Measurements from ENCODE around the gene EBLN1. TPM values are rescaled to one million over a fixed set of nuclear protein-coding genes. Genes with fewer than 3 reads are reported as not detected.

Gene EBLN1
- total and polyA plus RNA-seq, 2 of the 13 experiments (the other 11 are each of a cell fraction or from before 2014, with no cell fraction given), result not detected

DNA sequence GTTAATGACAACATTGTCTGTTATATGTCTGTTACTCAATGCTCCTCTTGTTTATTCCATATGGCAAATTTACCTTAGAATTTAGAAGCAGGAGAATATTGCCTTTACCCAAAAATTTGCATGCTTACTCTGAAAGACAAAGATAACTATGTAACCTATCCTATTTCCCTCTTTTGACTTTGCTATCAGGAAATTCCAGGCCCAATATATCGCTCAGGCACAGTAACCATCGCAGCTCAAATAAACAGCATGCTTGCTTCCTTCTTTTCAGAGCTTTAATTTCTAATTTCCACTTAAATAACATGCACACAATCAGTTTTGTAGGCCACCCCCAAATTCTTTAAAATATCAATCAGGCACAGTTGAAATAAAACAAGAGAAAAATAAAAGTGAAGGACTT is 57.8 kb downstream of the EBLN1 start:
- POLR2A ChIA-PET, result no interaction called here
- H3K27ac ChIP-seq (ENCODE audit: extremely low read length, insufficient read depth, low read length), result no peak overlapping the region
- intact Hi-C loops (cut with micrococcal nuclease; ENCODE audit: unreplicated experiment) (no loop called here), in situ Hi-C loops (cut with HindIII; ENCODE audit: extremely low pct_ligation_motif_present, low pct_unique_long_range_greater_than_20kb) (no loop called here)
- no TSS peak for BruUV-seq (replicated peaks)
- FAIRE-seq (no peak), ATAC-seq (no peak), DNase-seq (ENCODE audit: low spot score) (no peak)
- no peak overlapping the region for H3K9ac ChIP-seq (ENCODE audit: insufficient read depth, low read depth, low read length)
- no peaks in the 10 kb centered on the region for H3K4me1 ChIP-seq (ENCODE audit: insufficient read depth, low read length)
- 0% methylated on average over 2 of the region's 2 CpGs for WGBS (ENCODE audit: low lambda C conversion rate)
- no peaks in the 10 kb centered on the region for H3K36me3 ChIP-seq (replicated peaks in 1 of 2; ENCODE audit: control insufficient read depth in 1 of 2, insufficient read depth in 2 of 2, low read length in 2 of 2)
- H2AFZ ChIP-seq (ENCODE audit: low read length), result no peak overlapping the region
- H3K9me3 ChIP-seq (ENCODE audit: low read length), result no peaks in the 10 kb centered on the region
- H3K27me3 ChIP-seq (ENCODE audit: control insufficient read depth in 1 of 2, insufficient read depth in 2 of 2, low read length in 2 of 2), result no peaks in the 10 kb centered on the region
- H3K79me2 ChIP-seq (ENCODE audit: insufficient read depth, low read length), result no peaks in the 10 kb centered on the region
- H3K4me3 ChIP-seq (replicated peaks in 1 of 3; ENCODE audit: insufficient read depth in 1 of 3, low read depth in 2 of 3, low read length in 3 of 3), result no peak overlapping the region
- CTCF ChIA-PET (ENCODE audit: low intra/inter-chr PET ratio, low total read pairs), result no interaction called here
- no peaks in the 10 kb centered on the region for H4K20me1 ChIP-seq (ENCODE audit: insufficient read depth, low read length)
- H3K4me2 ChIP-seq (ENCODE audit: low read depth, low read length), result no peak overlapping the region
- no peak for TF ChIP-seq HES4 (CRISPR knock-in tag; IDR thresholded peaks at IDR 0.05; ENCODE audit: borderline replicate concordance)
- TF ChIP-seq, protein P1, sequence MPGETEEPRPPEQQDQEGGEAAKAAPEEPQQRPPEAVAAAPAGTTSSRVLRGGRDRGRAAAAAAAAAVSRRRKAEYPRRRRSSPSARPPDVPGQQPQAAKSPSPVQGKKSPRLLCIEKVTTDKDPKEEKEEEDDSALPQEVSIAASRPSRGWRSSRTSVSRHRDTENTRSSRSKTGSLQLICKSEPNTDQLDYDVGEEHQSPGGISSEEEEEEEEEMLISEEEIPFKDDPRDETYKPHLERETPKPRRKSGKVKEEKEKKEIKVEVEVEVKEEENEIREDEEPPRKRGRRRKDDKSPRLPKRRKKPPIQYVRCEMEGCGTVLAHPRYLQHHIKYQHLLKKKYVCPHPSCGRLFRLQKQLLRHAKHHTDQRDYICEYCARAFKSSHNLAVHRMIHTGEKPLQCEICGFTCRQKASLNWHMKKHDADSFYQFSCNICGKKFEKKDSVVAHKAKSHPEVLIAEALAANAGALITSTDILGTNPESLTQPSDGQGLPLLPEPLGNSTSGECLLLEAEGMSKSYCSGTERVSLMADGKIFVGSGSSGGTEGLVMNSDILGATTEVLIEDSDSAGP (CRISPR knock-in tag; IDR thresholded peaks at IDR 0.05; ENCODE audit: borderline replicate concordance), result no peak
- no peak for TF ChIP-seq ZBTB20 (CRISPR knock-in tag; IDR thresholded peaks at IDR 0.05; ENCODE audit: borderline replicate concordance, low read depth)
- TF ChIP-seq ISX (CRISPR knock-in tag; conservative IDR thresholded peaks at IDR 0.05), result no peak
- TF ChIP-seq ZNF678 (CRISPR knock-in tag; IDR thresholded peaks at IDR 0.05), result no peak
- no peak for TF ChIP-seq ZSCAN22 (CRISPR knock-in tag; IDR thresholded peaks at IDR 0.05)
- TF ChIP-seq, protein P2, sequence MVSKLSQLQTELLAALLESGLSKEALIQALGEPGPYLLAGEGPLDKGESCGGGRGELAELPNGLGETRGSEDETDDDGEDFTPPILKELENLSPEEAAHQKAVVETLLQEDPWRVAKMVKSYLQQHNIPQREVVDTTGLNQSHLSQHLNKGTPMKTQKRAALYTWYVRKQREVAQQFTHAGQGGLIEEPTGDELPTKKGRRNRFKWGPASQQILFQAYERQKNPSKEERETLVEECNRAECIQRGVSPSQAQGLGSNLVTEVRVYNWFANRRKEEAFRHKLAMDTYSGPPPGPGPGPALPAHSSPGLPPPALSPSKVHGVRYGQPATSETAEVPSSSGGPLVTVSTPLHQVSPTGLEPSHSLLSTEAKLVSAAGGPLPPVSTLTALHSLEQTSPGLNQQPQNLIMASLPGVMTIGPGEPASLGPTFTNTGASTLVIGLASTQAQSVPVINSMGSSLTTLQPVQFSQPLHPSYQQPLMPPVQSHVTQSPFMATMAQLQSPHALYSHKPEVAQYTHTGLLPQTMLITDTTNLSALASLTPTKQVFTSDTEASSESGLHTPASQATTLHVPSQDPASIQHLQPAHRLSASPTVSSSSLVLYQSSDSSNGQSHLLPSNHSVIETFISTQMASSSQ (IDR thresholded peaks at IDR 0.05; ENCODE audit: low read depth), result no peak
- TF ChIP-seq, protein P2 (CRISPR knock-in tag; IDR thresholded peaks at IDR 0.05; ENCODE audit: borderline replicate concordance), result no peak
- no peak for TF ChIP-seq ZFP41 (CRISPR knock-in tag; IDR thresholded peaks at IDR 0.05; ENCODE audit: borderline replicate concordance)
- TF ChIP-seq, protein P3, sequence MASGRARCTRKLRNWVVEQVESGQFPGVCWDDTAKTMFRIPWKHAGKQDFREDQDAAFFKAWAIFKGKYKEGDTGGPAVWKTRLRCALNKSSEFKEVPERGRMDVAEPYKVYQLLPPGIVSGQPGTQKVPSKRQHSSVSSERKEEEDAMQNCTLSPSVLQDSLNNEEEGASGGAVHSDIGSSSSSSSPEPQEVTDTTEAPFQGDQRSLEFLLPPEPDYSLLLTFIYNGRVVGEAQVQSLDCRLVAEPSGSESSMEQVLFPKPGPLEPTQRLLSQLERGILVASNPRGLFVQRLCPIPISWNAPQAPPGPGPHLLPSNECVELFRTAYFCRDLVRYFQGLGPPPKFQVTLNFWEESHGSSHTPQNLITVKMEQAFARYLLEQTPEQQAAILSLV (CRISPR knock-in tag; IDR thresholded peaks at IDR 0.05; ENCODE audit: borderline replicate concordance), result no peak
- TF ChIP-seq PITX1 (CRISPR knock-in tag; IDR thresholded peaks at IDR 0.05), result no peak
- TF ChIP-seq CHD4 (IDR thresholded peaks at IDR 0.05; ENCODE audit: borderline replicate concordance, low read length), result no peak
- TF ChIP-seq SETDB1 (CRISPR knock-in tag; IDR thresholded peaks at IDR 0.05; ENCODE audit: borderline replicate concordance), result no peak
- TF ChIP-seq RBFOX2 (IDR thresholded peaks at IDR 0.05; ENCODE audit: low read depth, low read length), result no peak
